HFFc6 (cell line): ENCODE data around the gene EMC8. TPM values are rescaled to one million over a fixed set of nuclear protein-coding genes. Genes with fewer than 3 reads are reported as not detected.

ENCODE experiments used
- DNase-seq: peaks from one replicate; pipeline ENCODE4 v3.0.0-alpha.2; 2018
- H3K27ac Mint-ChIP-seq: 2 replicates; pipeline ENCODE4 v1.8.0; 2020; ENCODE audit warnings: mild to moderate bottlenecking, mixed read lengths
- H3K27me3 Mint-ChIP-seq: 2 replicates; pipeline ENCODE4 v1.8.0; 2021; ENCODE audit warnings: mild to moderate bottlenecking, moderate library complexity, mixed read lengths; ENCODE audit not compliant: insufficient read depth
- H3K36me3 Mint-ChIP-seq: 2 replicates; pipeline ENCODE4 v1.8.0; 2021; ENCODE audit warnings: low read depth, mixed read lengths
- H3K4me1 Mint-ChIP-seq: 2 replicates; pipeline ENCODE4 v1.8.0; 2020; ENCODE audit warnings: low read depth, mixed read lengths
- H3K4me3 Mint-ChIP-seq: 2 replicates; pipeline ENCODE4 v1.8.0; 2020; ENCODE audit warnings: mild to moderate bottlenecking, moderate library complexity, mixed read lengths
- H3K9me3 Mint-ChIP-seq: 2 replicates; pipeline ENCODE4 v1.8.0; 2020; ENCODE audit warnings: mild to moderate bottlenecking, mixed read lengths
- CTCF ChIP-seq: fragments of 200-600 bp; sonication (generic); IDR thresholded peaks from 2 replicates; pipeline ENCODE4 v1.5.0; 2021; ENCODE audit warnings: antibody characterized with exemption, mild to moderate bottlenecking
- total RNA-seq, 6 experiments: library from RNA; stranded (reverse); fragmentation: NEBNext Ultra II Directional; extraction: Animal tissue kit (Norgen Biotek cat#: 25700); gene quantifications; 2 replicates in 1 of 6; 3 replicates in 5 of 6; pipeline ENCODE4 v1.2.3, GENCODE V29; 2021

EMC8 gene
- total RNA-seq, 6 experiments from 2014 or later = 31.7 to 38.4 (median 36.6) TPM

GRCh38 chr16:85829171-85829719 is 29.9 kb upstream of the EMC8 start:
- Mint-ChIP-seq H3K27me3 (peaks cover 47% of the 10 kb centered on the region), H3K9me3 (peaks cover 11% of the 10 kb centered on the region), H3K4me1 (no peaks in the 10 kb centered on the region), H3K27ac (no peak overlapping the region), H3K36me3 (peaks cover 10% of the 10 kb centered on the region), H3K4me3 (no peak overlapping the region)
- no peak for TF ChIP-seq CTCF
- DNase-seq = no peak

GRCh38 chr16:85828166-85828565 is 28.8 kb upstream of the EMC8 start:
- no peak overlapping the region for H3K27ac Mint-ChIP-seq
- H3K4me3 Mint-ChIP-seq = no peak overlapping the region
- H3K4me1 Mint-ChIP-seq = no peaks in the 10 kb centered on the region
- DNase-seq = no peak
- peaks cover 47% of the 10 kb centered on the region for H3K27me3 Mint-ChIP-seq
- H3K36me3 Mint-ChIP-seq = peaks cover 10% of the 10 kb centered on the region
- no peak for TF ChIP-seq CTCF
- H3K9me3 Mint-ChIP-seq = peaks cover 6% of the 10 kb centered on the region; the same call in 1 of the 2 replicates

GRCh38 chr16:85826686-85827247 is 27.4 kb upstream of the EMC8 start:
- Mint-ChIP-seq H3K27me3 (peaks cover 37% of the 10 kb centered on the region), H3K9me3 (no peaks in the 10 kb centered on the region), H3K4me1 (no peaks in the 10 kb centered on the region)

GRCh38 chr16:85825326-85825725 is 26.0 kb upstream of the EMC8 start:
- peaks cover 25% of the 10 kb centered on the region for H3K27me3 Mint-ChIP-seq
- no peaks in the 10 kb centered on the region; the same call in 1 of the 2 replicates for H3K36me3 Mint-ChIP-seq
- H3K27ac Mint-ChIP-seq = no peak overlapping the region
- H3K4me3 Mint-ChIP-seq = no peak overlapping the region
- no peak for DNase-seq
- no peaks in the 10 kb centered on the region for H3K9me3 Mint-ChIP-seq
- TF ChIP-seq CTCF = peak; percentile 33; the same call in 1 of the 2 replicates
- H3K4me1 Mint-ChIP-seq = no peaks in the 10 kb centered on the region

More at GRCh38 chr16:85826686-85827247, 27.4 kb upstream of the EMC8 start:
- H3K36me3 Mint-ChIP-seq = no peaks in the 10 kb centered on the region; the same call in 1 of the 2 replicates
- no peak overlapping the region for H3K4me3 Mint-ChIP-seq
- no peak overlapping the region for H3K27ac Mint-ChIP-seq
- TF ChIP-seq CTCF = no peak
- no peak for DNase-seq

GRCh38 chr16:85824161-85825135 is 25.1 kb upstream of the EMC8 start:
- Mint-ChIP-seq H3K27me3 (peaks cover 26% of the 10 kb centered on the region), H3K4me1 (no peaks in the 10 kb centered on the region), H3K36me3 (no peaks in the 10 kb centered on the region; the same call in 1 of the 2 replicates), H3K9me3 (no peaks in the 10 kb centered on the region), H3K27ac (no peak overlapping the region), H3K4me3 (no peak overlapping the region)
- TF ChIP-seq CTCF = no peak
- DNase-seq = no peak
